NB4 (cell line): ENCODE data around the gene ACOXL.

ENCODE experiments used
- DNase-seq: peaks from one replicate; pipeline ENCODE4 v3.0.0; 2010; ENCODE audit warnings: low read depth
- H3K4me3 ChIP-seq: one replicate; pipeline ENCODE4 v1.5.1; 2011; ENCODE audit warnings: mild to moderate bottlenecking, low read depth, low read length, moderate library complexity
- CTCF ChIP-seq: IDR thresholded peaks from one replicate; pipeline ENCODE4 v1.5.1; 2012; ENCODE audit warnings: low read depth, low read length
- MAX ChIP-seq: IDR thresholded peaks from 2 replicates; pipeline ENCODE4 v1.6.1; 2011; ENCODE audit warnings: low read depth, low read length
- MYC ChIP-seq: IDR thresholded peaks from 2 replicates; pipeline ENCODE4 v1.6.1; 2011; ENCODE audit warnings: low read depth, low read length
- POLR2A ChIP-seq: IDR thresholded peaks from 2 replicates; pipeline ENCODE4 v1.6.1; 2011; ENCODE audit warnings: mild to moderate bottlenecking; ENCODE audit not compliant: insufficient read length; ENCODE audit errors: extremely low read depth

Gene ACOXL

GRCh38 chr2:110783196-110783873 is 51.0 kb downstream of the ACOXL start:
- no peak for DNase-seq
- no peak for TF ChIP-seq CTCF
- H3K4me3 ChIP-seq: no peak overlapping the region

GRCh38 chr2:110784047-110784631 is 51.8 kb downstream of the ACOXL start:
- no peak for TF ChIP-seq POLR2A
- TF ChIP-seq MAX: no peak
- no peak for TF ChIP-seq MYC
- TF ChIP-seq CTCF: no peak
- DNase-seq: no peak
- H3K4me3 ChIP-seq: no peak overlapping the region

- TF ChIP-seq MAX (no peak), MYC (no peak), CTCF (no peak), POLR2A (no peak)
- H3K4me3 ChIP-seq: no peak overlapping the region
- no peak for DNase-seq
Measured at GRCh38 chr2:110785439-110785838, 53.1 kb downstream of the ACOXL start.

- TF ChIP-seq MAX: no peak
- TF ChIP-seq MYC: no peak
- no peak for TF ChIP-seq CTCF
- TF ChIP-seq POLR2A: no peak
- H3K4me3 ChIP-seq: no peak overlapping the region
- no peak for DNase-seq
Measured at GRCh38 chr2:110788976-110789375, 56.6 kb downstream of the ACOXL start.

- no peak for TF ChIP-seq POLR2A
- TF ChIP-seq MYC: no peak
- TF ChIP-seq CTCF: no peak
- no peak for TF ChIP-seq MAX
- no peak overlapping the region for H3K4me3 ChIP-seq
- no peak for DNase-seq
Measured at GRCh38 chr2:110789706-110790105, 57.3 kb downstream of the ACOXL start.

GRCh38 chr2:110790907-110791306 is 58.5 kb downstream of the ACOXL start:
- DNase-seq: no peak
- TF ChIP-seq MAX (no peak), MYC (no peak), POLR2A (no peak), CTCF (no peak)
- H3K4me3 ChIP-seq: no peak overlapping the region
